NCI-H82 treated with DMSO at 0.1 percent for 48 hours (cell line): ENCODE measurements around the gene GREM2.

Experiments
- DNase-seq: peaks from one replicate; lab custom pipeline; 2025; ENCODE audit not compliant: unreplicated experiment; lab: John Stamatoyannopoulos, UW

The GREM2 gene

GRCh38 chr1:240501115-240501514, 110.8 kb downstream of the GREM2 start:
- no peak for DNase-seq

DNA sequence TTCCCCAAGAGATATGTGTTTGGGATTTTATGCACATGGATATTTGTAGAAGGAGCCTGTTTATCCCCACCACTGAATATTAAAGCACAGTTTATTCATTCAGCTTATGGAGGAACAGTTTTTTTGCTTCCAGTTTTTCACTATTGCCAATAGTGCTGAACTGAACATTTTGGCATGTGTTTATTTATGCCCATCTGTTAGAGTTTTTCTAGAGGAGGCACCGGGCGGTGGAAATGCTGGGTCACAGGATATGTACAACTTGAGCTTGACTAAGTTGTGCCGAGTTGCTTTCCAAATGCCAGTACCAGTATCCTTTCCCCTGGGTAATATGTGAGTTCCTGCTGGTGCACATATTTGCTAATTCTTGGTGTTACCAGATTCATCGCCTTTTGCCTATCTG, 111.3 kb downstream of the GREM2 start:
- no peak for DNase-seq

DNA sequence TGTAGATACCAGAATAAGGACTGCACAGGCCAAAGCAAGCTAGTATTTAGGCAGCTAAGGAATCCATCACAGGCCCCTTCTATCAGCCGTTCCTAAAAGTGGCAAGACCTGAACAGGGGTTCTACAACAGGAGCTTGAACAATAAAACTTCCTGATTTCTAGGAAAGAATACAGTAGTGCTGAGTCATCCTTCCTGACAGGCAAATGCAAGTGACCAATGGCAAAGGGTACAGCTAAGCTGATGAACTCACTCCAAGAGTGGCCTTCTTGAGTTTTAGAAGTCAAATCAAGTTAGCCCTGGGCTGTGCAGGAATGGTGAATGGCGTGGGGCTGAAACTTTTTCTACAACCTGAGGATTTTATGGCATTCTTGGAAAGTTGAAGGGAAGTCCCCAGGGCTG, 112.9 kb downstream of the GREM2 start:
- no peak for DNase-seq

- no peak for DNase-seq
Observed at GRCh38 chr1:240498335-240498734, 113.6 kb downstream of the GREM2 start.

DNA sequence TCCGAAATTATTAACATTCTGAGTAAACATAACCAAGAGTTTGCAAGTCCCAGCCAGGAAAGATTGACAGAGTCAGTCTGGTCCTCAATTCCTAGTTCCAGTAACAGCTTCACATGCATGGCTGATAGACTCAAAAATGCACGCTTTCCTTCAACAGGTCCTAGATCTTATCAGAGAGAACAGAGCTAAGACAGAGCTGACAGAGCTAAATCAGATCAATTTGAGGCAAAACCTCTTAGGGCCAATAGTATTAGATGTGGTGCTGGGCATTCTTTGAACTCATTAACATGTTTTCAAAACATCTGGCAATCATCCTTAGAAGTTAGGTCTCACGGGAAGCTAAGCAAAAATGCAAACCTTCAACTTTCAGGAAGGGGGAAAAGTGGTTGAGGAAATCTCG, 114.0 kb downstream of the GREM2 start:
- DNase-seq: no peak

DNA sequence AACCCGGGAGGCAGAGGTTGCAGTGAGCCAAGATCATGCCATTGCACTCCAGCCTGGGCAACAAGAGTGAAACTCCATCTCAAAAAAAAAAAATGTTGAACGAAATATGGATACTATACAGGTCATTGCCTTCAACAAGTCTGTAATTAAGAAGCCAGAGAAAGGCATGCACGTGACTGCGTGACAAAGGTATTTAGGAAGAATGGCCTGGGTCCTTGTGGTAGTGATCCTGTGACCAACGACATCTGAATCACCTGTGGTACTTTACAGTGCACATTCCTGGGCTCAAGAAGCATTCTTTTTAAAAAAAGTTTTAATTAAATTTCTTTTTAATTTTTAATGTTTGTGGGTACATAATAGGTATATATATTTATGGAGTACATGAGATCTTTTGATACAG, 115.0 kb downstream of the GREM2 start:
- no peak for DNase-seq

GRCh38 chr1:240496356-240496755, 115.6 kb downstream of the GREM2 start:
- DNase-seq: no peak

- DNase-seq: no peak
Observed at GRCh38 chr1:240495601-240496000, 116.4 kb downstream of the GREM2 start.

DNA sequence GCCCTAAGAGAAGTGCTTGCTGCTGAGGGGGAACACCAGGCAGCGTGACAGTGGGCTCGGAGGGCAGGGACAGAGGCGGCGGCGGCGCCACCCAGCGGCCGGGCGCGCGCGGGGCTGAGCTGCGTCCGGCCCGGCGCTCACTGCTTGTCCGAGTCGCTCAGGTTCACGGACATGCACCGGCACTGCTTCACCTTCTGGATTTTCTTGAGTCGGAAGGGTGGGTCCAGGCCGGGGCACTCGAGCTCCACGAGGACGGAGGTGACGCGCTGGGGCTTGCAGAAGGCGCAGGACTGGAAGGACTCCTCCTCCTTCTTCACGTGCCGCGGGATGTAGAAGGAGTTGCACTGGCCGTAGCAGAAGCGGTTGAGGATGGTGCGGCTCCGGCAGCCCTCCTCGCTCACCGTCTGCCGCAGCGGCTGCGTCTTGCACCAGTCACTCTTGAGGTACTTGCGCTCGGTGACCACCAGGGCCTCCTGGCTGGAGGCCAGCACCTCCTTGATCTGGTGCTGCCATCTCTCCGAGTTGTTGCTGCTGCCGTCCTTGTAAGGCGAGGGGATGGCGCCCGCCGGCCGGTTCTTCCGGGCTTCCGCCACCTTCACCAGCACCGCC, 119.0 kb downstream of the GREM2 start:
- DNase-seq: peak; percentile 41

GRCh38 chr1:240491796-240492195, 120.2 kb downstream of the GREM2 start:
- no peak for DNase-seq

- no peak for DNase-seq
Observed at GRCh38 chr1:240491156-240491555, 120.8 kb downstream of the GREM2 start.

GRCh38 chr1:240487493-240487892, 124.5 kb downstream of the GREM2 start:
- no peak for DNase-seq

DNA sequence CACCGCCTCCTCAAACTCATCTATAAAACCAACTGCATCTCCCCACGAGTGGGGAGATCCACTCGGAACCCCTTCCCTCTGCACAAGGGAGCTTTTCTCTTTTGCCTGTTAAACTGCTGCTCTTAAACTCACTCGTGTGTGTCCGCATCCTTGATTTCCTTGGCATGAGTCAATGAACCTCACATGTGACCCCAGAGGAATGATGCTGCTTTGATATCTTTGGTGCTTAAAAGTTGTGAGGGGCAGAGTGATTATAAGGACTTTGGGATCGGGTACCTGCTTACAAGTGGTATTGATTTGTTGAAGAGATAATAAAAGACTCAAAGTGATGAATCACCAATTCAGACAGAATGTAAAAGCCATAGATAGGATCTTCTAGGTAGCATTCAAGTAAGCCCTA, 125.3 kb downstream of the GREM2 start:
- no peak for DNase-seq

DNA sequence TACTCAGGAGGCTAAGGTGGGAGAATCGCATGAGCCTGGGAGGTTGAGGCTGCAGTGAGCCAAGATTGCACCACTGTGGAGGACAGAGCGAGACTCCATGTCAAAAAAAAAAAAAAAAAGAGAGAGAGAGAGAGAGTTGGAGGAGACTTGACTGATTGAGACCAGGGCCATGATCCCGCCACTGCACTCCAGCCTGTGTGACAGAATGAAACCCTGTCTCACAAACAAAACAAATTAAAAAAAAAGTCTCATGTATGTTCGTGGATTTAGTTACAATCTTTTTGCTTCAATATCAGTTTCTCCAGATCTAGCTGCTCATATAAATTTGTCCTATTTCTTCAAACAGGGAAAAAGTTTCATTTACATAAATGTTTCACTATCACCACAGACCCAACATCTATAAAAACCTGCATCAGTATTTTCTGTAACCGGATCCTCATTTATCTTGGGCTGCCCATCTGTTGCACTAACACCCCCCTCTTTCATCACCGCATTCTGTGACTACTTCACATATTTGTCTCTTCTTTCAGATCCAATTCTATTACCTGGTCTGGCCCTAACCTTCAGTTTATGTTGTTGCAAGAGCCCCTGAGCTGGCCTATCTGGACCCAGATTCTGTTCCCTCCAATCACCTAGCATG, 127.0 kb downstream of the GREM2 start:
- no peak for DNase-seq

- no peak for DNase-seq
Observed at GRCh38 chr1:240478536-240478935, 133.4 kb downstream of the GREM2 start.

DNA sequence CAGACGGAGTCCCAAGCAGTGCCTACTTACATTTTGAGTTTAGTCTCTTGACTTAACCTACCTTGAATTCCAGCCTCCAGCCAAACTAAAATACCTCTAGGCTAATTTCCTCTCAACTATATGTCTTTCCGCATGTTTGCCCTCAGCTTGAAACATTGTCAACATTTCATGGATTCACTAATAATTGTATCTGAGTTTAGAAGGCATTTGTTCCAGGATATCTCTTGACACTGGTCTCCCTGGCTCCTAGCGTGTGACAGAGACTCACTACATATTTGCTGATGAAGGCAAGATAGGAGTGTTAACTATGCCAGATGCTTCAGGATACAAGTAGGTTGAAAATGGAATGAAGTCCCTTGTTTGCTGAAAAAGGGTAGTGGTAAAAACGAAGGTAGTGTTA, 136.1 kb downstream of the GREM2 start:
- DNase-seq: no peak

DNA sequence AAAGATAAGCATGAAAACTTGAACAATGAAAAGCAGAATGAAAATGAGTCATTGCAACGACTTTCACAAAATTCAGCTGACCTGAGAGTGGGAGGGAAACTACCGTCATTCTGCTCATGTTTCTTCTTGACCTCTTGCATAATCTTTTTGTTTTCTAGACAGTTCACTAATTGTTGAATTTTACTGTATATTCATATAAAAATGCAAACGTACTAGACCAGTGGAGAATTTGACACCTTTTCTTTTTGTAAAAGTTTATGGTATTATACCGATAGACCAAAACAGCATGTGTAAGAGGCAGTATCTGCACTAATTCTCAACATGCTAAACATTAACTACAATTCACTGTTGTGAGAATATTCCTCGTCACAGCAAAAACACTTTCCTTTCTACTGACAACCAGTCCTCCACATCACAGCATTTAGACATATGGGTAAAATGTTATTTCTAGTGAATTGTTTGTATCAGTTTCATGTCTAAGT, 137.8 kb downstream of the GREM2 start:
- DNase-seq: no peak

- DNase-seq: no peak
Observed at GRCh38 chr1:240468656-240469055, 143.3 kb downstream of the GREM2 start.

DNA sequence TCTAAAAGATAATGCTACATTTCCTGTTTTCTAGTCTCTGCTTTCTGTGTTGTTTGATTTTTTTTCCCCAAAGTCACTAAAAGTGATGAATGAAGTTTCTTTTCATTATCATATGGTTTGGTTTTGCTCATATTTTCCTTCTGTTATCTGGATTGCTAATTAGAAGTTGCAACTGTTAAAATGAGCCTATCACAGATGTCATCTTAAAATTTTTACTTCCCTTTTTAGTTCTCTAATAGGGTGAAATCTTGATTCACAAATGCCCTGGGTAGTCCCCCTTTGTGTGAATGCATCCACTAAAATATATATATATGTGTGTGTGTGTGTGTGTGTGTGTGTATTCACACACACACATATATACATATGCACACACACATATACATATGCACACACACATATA, 144.1 kb downstream of the GREM2 start:
- DNase-seq: no peak

DNA sequence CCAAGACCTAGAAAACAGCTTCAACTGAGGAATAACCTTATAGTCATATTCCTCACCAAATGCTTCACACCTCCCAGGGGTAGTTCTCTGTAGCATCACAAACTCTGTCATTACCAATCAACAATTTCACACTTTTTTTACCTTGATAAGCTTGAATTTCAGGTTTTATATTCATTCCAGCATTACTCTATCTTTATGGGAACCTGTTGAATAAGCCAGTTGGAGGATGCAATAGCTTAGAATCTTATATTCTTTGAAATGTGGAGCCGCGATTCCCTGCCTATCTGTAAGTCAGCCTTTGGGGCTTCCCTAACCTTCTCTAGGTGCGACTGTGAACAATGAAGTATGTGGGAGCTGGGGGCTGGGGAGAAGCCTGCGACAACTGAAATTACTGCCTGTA, 145.4 kb downstream of the GREM2 start:
- no peak for DNase-seq

GRCh38 chr1:240465531-240465940, 146.4 kb downstream of the GREM2 start:
- DNase-seq: no peak

- no peak for DNase-seq
Observed at GRCh38 chr1:240464099-240464498, 147.9 kb downstream of the GREM2 start.
